OCI-LY3 (cell line): ENCODE results near the gene GSTO2.

Experiments
- EZH2phosphoT487 ChIP-seq: fragments of 200-600 bp; shearing (Covaris generic); IDR thresholded peaks from 2 replicates; pipeline ENCODE4 v1.6.1; 2018; ENCODE audit warnings: antibody characterized with exemption, mixed run types, low read depth
- TF ChIP-seq, protein P1 (sequence below): fragments of 200-600, 300-600 bp; sonication (generic); IDR thresholded peaks from 2 replicates; pipeline ENCODE4 v1.5.1; 2014; ENCODE audit warnings: antibody characterized with exemption, low read length, low read depth

DNA sequence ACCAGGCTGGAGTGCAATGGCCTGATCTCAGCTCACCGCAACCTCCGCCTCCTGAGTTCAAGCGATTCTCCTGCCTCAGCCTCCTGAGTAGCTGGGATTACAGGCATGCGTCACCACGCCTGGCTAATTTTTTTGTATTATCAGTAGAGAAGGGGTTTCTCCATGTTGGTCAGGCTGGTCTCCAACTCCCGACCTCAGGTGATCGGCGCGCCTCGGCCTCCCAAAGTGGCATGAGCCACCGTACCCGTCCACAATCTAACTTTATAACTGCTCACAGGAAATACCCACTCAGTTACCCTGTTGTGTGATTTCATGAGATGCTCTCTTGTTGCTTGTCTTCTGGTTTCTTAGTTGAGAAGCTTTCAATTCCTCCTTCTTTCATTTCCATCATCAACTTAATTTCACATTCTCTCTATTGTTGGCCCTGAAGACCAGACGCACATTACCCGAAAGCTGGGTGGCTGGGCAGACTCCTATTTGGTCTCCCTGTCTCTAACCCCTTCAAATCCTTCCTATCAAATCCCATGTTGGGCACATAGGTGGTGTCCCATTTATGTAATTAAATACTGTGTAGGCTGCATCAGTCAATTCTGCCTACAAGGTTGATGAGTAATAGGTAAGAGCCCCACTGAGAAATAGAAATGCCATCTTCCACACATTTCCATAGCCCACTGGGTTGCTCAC, 1.1 kb upstream of the GSTO2 start:
- TF ChIP-seq, protein P1, sequence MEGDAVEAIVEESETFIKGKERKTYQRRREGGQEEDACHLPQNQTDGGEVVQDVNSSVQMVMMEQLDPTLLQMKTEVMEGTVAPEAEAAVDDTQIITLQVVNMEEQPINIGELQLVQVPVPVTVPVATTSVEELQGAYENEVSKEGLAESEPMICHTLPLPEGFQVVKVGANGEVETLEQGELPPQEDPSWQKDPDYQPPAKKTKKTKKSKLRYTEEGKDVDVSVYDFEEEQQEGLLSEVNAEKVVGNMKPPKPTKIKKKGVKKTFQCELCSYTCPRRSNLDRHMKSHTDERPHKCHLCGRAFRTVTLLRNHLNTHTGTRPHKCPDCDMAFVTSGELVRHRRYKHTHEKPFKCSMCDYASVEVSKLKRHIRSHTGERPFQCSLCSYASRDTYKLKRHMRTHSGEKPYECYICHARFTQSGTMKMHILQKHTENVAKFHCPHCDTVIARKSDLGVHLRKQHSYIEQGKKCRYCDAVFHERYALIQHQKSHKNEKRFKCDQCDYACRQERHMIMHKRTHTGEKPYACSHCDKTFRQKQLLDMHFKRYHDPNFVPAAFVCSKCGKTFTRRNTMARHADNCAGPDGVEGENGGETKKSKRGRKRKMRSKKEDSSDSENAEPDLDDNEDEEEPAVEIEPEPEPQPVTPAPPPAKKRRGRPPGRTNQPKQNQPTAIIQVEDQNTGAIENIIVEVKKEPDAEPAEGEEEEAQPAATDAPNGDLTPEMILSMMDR, result no peak
- TF ChIP-seq EZH2phosphoT487, result no peak
